GM21529 (cell line): ENCODE data around the gene MAB21L3.

Experiments
- ATAC-seq: cut with Tn5 transposase; IDR thresholded peaks from one replicate; pipeline ENCODE4 v1.9.1; 2021; ENCODE audit not compliant: unreplicated experiment

Gene MAB21L3

DNA sequence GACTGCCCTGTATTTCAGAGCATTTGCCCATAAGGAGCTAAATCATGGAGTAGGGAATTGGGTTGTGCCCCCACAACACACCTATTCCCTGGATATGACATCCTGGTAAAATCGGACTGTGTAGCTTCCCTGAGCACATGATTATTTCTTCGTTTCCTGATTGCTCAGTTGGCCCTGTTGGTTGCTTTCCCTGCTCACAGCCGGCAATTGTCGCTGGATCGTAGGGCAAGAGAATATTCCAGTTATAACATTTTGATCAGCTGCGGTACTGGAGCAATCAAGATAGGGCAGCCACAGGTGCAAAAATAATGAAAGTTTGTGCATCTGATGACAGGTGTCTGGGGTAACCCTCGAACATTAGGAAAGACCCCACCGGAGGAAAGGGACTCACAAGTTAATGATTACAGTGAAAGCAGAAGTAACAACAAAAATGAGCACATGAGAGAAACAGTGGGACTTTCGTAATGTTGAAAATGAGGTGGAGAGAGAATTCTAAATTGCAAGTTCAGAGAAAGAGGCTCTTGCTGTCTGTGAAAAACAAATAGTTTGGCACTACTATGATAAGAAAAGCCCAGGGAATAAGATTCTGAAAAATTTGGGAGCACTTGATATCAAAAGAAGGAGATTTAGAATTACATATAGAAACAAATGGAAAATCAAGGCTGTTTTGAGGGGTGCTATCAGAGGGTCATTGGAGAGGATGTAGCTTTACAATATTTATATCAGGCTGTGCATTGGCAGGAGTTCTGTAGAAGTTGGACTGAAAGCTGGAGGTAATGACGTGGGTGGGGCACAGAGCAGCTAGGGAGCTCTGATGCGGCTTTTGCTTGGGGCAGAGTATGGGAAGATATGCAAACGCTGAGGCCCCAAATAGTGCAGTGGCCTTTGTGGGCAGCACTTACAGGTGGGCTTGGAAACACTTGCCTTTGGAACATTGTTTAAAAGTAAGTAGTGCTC, at the start of gene MAB21L3:
Gene MAB21L3, plus strand, starts transcription at position 833 of the 957 bp plus-strand sequence. CDS start 1,217 bp downstream, outside the sequence.
- peak; percentile 69 for ATAC-seq

- ATAC-seq, result no peak
Observed at GRCh38 chr1:116062201-116062600, 49.0 kb upstream of the MAB21L3 start.

- ATAC-seq, result no peak
Observed at GRCh38 chr1:116064616-116065015, 46.6 kb upstream of the MAB21L3 start.

DNA sequence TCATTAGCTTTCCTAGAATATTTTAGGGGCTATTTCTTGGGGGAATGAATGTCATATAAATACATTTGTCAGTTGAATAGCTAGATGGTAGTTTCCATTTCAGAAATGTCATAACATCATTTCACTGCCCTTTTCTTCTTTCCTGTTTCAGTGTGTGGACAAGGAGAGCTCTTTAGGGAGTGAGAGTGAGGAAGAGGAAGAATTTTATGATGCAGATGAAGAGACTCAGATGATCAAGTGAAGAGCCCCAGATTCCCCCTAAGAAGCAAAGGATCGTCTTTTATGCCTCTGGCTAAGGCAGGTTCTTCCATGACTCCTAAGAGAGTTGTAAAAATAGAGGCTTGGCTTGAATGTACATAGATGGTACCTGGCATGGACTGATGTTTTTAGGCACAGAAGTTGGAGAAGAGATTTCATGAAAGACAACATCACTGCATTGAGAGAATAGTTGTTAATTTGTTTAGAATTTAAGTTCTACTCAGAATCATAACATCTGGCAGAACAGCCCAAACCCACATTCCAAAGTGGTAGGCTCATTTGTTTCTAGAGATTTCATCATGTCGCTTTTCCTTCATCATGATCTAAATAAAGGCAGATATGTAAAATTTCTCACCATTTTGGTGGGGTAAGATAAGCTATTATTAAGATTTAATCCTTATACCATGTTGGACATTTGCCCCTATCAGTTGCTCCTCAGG, 44.2 kb upstream of the MAB21L3 start:
- ATAC-seq, result no peak

DNA sequence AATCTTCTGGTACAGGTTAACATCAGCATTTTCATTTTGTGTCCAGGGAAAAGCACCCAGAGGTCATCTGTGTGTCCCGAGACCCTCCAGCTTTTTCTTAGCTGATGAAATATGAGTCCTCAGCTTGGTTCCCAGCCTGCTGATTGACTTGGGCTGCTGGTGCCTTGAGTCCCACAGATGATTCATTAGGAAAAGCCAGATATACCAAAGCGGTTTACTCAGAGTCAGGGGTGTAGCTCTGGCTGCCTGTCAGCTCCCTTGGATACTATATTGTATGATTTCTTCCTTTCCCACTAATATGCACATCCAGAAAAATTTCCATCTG, 43.7 kb upstream of the MAB21L3 start:
- ATAC-seq, result no peak

GRCh38 chr1:116075575-116075974, 35.6 kb upstream of the MAB21L3 start:
- ATAC-seq, result no peak

GRCh38 chr1:116075990-116076389, 35.2 kb upstream of the MAB21L3 start:
- ATAC-seq, result no peak

DNA sequence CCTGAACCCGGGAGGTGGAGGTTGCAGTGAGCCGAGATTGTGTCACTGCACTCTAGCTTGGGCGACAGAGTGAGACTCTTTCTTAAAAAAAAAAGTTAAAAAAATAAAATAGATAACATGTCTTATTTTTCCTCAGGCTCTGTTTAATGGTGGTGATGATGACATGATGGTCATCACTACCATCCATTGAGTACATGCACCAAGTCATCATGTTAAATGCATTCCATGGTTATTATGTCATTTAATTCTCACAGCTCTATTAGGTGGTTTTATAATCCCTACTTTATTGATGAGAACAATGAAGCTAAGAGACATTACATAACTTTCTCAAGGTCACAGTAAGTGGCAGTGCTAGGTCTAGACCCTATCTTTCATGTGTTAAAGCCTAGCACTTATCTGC, 34.4 kb upstream of the MAB21L3 start:
- no peak for ATAC-seq

DNA sequence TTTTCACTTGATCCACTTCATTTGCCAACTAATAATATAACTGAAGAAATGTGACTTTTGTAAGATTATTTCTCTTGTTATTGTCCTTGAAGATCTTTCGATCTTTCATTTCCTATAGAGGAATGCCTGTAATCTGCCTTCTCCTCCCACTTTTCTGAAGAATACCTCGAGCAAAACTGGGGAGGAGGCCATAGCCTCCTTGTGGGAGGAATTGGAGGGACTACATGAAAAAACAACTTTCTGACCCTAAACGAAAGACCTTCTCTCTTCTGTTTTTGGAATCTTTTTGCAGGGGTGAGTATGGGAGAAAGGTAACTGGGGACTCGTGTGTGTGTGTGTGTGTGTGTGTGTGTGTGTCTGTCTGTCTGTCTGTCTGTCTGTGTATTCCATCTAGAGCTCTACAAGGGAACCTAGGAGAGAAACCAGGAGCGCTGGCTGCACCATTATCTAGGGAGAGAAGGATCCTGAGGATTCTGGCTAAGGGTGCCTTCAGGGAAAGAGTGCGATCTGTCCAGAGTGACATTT, 32.4 kb upstream of the MAB21L3 start:
- ATAC-seq, result no peak

DNA sequence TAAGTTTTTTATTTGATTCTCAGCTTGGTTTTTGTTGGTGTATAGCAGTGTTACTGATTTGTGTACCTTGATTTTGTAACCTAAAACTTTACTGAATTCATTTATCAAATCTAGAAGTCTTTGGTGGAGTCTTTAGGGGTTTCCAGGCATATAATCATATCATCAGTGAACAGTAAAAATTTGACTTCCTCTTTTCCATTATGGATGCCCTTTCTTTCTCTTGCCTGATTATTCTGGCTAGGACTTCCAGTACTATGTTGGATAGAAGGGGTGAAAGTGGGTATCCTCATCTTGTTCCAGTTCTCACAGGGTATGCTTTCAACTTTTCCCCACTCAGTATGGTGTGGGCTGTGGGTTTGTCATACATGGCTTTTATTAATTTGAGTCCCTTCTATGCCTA, 23.6 kb upstream of the MAB21L3 start:
- no peak for ATAC-seq

DNA sequence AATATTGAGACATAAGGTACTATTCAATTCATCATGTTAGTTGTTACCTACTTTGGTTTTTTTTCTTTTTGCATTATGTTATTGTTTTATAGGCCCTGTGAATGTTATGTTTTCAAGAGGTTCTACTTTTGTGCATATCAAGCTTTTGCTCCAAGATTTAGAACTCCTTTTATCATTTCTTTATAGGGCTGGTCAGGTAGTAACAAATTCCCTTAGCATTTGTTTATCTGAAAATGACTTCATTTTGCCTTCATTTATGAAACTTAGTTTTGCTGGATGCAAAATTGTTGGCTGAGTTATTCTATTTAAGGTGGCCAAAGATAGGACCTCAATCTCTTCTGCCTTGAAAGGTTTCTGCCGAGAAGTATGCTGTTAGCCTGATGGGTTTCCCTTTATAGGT, 21.3 kb upstream of the MAB21L3 start:
- ATAC-seq, result no peak

GRCh38 chr1:116091083-116091482, 20.1 kb upstream of the MAB21L3 start:
- ATAC-seq, result no peak

DNA sequence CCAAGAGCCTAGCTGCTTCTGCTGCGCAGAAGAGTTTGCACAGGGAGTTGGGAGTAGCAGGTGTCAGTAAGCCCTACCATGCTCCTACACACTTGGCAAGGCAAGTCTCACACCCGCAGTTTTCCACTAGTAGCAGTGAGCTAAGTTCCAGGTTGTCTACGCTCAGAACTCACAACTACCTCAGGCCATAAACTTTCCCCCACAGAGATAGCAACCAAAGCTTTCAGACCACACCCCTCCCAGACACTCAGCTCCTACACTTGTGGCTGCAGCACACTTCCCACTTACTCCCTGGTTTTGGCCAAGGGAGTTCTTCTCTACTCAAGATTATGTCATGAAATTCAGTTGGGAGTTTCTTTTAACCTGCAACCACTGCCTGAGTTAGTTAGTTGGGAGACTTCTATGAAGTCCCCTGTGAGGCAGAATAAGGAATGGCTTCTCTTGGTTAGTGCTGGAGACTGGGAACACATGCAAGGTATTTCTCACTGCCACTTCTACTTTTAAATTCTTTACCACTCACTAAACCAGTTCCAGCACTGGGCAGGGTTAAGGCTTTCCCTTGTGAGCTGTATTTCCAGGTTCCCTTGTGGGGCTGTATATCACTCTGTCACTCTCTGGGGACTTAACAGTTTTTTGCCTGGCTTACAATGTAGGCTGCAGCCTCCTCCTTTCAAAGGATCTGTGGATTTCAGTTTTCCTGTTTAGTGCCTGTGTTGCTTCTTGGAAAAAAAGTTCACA, 18.3 kb upstream of the MAB21L3 start:
- ATAC-seq, result no peak

DNA sequence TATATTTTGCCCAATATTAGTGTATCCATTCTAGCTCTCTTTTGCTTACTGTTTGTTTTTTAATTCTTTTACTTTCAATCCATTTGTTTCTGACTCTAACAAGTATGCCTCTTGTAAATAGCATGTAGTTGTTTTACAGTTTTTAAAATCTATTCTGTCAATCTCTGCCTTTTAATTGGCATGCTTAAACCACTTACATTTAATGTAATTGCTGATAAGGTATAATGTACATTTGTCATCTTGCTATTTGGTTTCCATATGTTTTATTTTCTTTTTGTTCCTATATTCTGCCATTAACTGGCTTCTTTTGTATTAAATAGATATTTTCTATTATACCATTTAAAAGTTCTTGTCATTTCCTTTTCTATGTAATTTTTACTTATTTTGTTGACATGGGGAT, 16.2 kb upstream of the MAB21L3 start:
- ATAC-seq, result no peak

DNA sequence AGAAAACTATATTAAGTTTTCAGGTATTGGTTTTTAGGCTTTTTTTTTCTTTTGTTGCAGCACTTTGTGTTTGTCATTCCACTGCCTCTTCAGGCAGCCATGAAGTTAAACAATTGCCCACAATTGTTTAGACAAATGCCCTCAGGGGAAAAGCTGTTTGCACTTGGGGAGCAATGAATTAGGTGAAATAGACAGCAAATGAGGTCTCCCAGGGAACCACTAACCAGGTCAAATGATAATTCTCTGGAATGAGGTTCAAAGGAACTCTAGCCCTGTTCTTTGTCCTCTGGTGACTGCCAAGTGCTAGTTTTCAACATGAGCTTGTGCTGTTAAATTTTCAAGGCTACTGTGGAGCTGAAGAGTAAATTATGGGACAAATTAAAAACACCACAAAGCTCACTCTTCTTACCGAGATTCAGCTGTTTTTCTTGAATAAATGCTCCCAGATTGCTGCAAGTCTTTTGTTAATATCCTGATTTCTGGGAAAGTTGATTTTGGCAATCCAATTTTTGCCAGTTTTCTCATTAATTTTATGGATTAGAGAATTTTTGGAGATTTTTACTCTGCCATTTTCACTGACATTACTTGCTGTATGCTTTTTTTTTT, 15.1 kb upstream of the MAB21L3 start:
- ATAC-seq, result no peak

GRCh38 chr1:116097626-116098025, 13.6 kb upstream of the MAB21L3 start:
- no peak for ATAC-seq

DNA sequence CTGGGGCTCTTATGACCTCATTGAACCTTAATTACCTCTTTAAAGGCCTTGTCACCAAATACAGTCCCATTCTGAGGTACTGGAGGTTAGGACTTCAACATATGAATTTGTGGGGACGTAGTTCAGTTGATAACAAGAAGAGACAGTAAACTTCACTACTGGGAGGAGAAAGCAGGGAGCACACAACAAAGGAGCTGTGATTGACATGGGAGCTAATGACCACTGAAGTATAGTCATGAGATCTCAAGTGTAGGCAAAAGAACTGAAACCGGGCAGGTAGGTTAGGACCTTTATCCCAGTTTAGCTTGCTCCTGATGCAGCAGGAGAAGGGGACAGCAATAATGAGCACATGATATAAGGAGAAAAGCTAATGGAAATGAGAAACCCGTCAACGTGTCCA, 11.8 kb upstream of the MAB21L3 start:
- ATAC-seq, result no peak

- ATAC-seq, result no peak
Observed at GRCh38 chr1:116099919-116100318, 11.3 kb upstream of the MAB21L3 start.

- ATAC-seq, result no peak
Observed at GRCh38 chr1:116104667-116105066, 6.5 kb upstream of the MAB21L3 start.

DNA sequence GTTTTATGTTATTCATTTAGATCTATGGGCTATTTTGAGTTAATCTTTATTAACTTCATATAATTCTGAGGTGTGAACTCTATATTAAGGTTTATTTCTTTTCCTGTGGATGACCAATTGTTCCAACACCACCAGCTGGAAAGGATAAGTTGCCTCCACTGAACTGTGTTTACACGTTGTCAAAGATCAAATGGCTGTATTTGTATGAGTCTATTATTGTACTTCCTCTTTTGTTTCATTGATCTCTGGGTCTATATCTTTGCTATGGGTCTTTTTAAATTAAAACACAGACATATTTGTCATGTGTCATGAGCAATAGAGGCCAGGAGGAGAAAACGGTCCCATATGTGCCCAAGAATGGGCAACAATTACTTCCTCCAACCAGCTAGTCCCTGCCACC, 5.2 kb upstream of the MAB21L3 start:
- no peak for ATAC-seq

DNA sequence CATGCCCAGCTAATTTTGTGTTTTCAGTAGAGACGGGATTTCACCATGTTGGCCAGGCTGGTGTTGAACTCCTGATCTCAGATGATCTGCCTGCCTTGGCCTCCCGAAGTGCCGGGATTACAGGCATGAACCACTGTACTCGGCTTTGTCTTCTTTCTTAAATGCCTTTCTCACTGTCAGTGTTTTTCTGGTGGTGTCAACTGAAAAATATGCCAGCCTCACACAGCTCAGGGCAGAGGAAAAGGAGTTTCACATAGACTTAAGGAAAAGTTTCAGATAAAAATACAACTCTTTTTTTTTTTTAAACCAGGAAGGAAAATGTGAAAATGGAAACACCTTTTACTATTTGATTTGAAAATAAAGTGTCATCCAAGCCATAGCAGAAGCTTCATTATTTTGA, 4.6 kb upstream of the MAB21L3 start:
- ATAC-seq, result no peak
